Neural progenitor cell (in vitro differentiated cells): Measurements from ENCODE around the gene TSPAN1. TPM values are rescaled to one million over a fixed set of nuclear protein-coding genes. Genes with fewer than 3 reads are reported as not detected.

Experiments used
- DNase-seq: peaks from one replicate; pipeline ENCODE4 v3.0.0-alpha.2; 2016; ENCODE audit warnings: low spot score
- H2AFZ ChIP-seq: fragments of 200-600 bp; sonication (generic); replicated peaks from 2 replicates; pipeline ENCODE4 v1.6.1; 2016; ENCODE audit warnings: antibody characterized with exemption
- H3F3A ChIP-seq: fragments of 200-600 bp; sonication (generic); 2 replicates; pipeline ENCODE4 v1.6.1; 2016; ENCODE audit warnings: antibody characterized with exemption, low read depth
- H3K27ac ChIP-seq: fragments of 200-600 bp; sonication (generic); 2 replicates; pipeline ENCODE4 v1.5.1; 2016; ENCODE audit warnings: mild to moderate bottlenecking
- H3K27me3 ChIP-seq: fragments of 200-600 bp; sonication (generic); 2 replicates; pipeline ENCODE4 v1.6.1; 2016; ENCODE audit warnings: mild to moderate bottlenecking, moderate library complexity
- H3K36me3 ChIP-seq: fragments of 200-600 bp; sonication (generic); 2 replicates; pipeline ENCODE4 v1.5.1; 2016
- H3K4me1 ChIP-seq: fragments of 200-600 bp; sonication (generic); 2 replicates; pipeline ENCODE4 v1.6.1; 2016; ENCODE audit warnings: mixed run types
- H3K4me2 ChIP-seq: fragments of 200-600 bp; sonication (generic); 2 replicates; pipeline ENCODE4 v1.6.1; 2016
- H3K4me3 ChIP-seq: fragments of 200-600 bp; sonication (generic); 2 replicates; pipeline ENCODE4 v1.5.1; 2016
- H3K79me2 ChIP-seq: fragments of 200-600 bp; sonication (generic); 2 replicates; pipeline ENCODE4 v1.6.1; 2016; ENCODE audit warnings: low read depth
- H3K9ac ChIP-seq: fragments of 200-600 bp; sonication (generic); 2 replicates; pipeline ENCODE4 v1.6.1; 2016
- H3K9me3 ChIP-seq: fragments of 200-600 bp; sonication (generic); 2 replicates; pipeline ENCODE4 v1.5.1; 2016; ENCODE audit warnings: low read depth
- H4K20me1 ChIP-seq: fragments of 200-600 bp; sonication (generic); 2 replicates; pipeline ENCODE4 v1.6.1; 2016; ENCODE audit warnings: low read depth
- H3K27ac Mint-ChIP-seq: 3 replicates; pipeline ENCODE4 v1.8.0; 2021; ENCODE audit warnings: mixed read lengths
- H3K27me3 Mint-ChIP-seq: 2 replicates; pipeline ENCODE4 v1.8.0; 2022; ENCODE audit warnings: low read depth, mild to moderate bottlenecking, inconsistent platforms, moderate library complexity, mixed read lengths; ENCODE audit not compliant: insufficient read depth
- H3K36me3 Mint-ChIP-seq: 3 replicates; pipeline ENCODE4 v1.8.0; 2021; ENCODE audit warnings: mixed read lengths
- H3K4me1 Mint-ChIP-seq: 3 replicates; pipeline ENCODE4 v1.8.0; 2021; ENCODE audit warnings: mixed read lengths
- H3K4me3 Mint-ChIP-seq: 3 replicates; pipeline ENCODE4 v1.8.0; 2021; ENCODE audit warnings: mild to moderate bottlenecking, moderate library complexity, mixed read lengths
- H3K9me3 Mint-ChIP-seq: 3 replicates; pipeline ENCODE4 v1.8.0; 2020; ENCODE audit warnings: mixed read lengths
- CTCF ChIP-seq: fragments of 200-600 bp; sonication (generic); IDR thresholded peaks from 2 replicates; pipeline ENCODE4 v1.5.1; 2017; ENCODE audit warnings: antibody characterized with exemption, mild to moderate bottlenecking
- EZH2 ChIP-seq: fragments of 200-600 bp; sonication (generic); IDR thresholded peaks from 2 replicates; pipeline ENCODE4 v1.6.1; 2017; ENCODE audit warnings: antibody characterized with exemption, mild to moderate bottlenecking, moderate library complexity
- EZH2phosphoT487 ChIP-seq: fragments of 200-600 bp; sonication (generic); IDR thresholded peaks from 2 replicates; pipeline ENCODE4 v1.6.1; 2017; ENCODE audit warnings: antibody characterized with exemption
- total RNA-seq: library from RNA; depleted of rRNA; stranded (reverse); fragments of >200 nt; gene quantifications from 2 replicates; pipeline ENCODE4 v1.2.3, GENCODE V29; 2015; ENCODE audit warnings: low replicate concordance

The TSPAN1 gene
- total RNA-seq, 1 donor from 2014 or later = not detected

- Histone ChIP-seq H3F3A (no peaks in the 10 kb centered on the region), H3K27me3 (no peaks in the 10 kb centered on the region), H3K4me1 (no peaks in the 10 kb centered on the region), H3K79me2 (no peaks in the 10 kb centered on the region), H3K4me3 (no peak overlapping the region), H3K27ac (no peak overlapping the region), H3K9ac (no peak overlapping the region), H3K4me2 (no peak overlapping the region), H4K20me1 (no peaks in the 10 kb centered on the region), H2AFZ (no peak overlapping the region), H3K36me3 (no peaks in the 10 kb centered on the region), H3K9me3 (no peaks in the 10 kb centered on the region)
- TF ChIP-seq CTCF (no peak), EZH2 (no peak), EZH2phosphoT487 (no peak)
- no peak for DNase-seq
- H3K27me3 Mint-ChIP-seq = no peaks in the 10 kb centered on the region
- H3K36me3 Mint-ChIP-seq = no peaks in the 10 kb centered on the region
- H3K9me3 Mint-ChIP-seq = no peaks in the 10 kb centered on the region
- peaks cover 8% of the 10 kb centered on the region for H3K4me1 Mint-ChIP-seq
- no peak overlapping the region for H3K27ac Mint-ChIP-seq
- no peak overlapping the region for H3K4me3 Mint-ChIP-seq
These were observed 40.6 kb downstream of the TSPAN1 start for GRCh38 chr1:46215504-46215903.

GRCh38 chr1:46218443-46218842 is 43.6 kb downstream of the TSPAN1 start:
- Histone ChIP-seq H3K4me2 (no peak overlapping the region), H3K36me3 (no peaks in the 10 kb centered on the region), H2AFZ (no peak overlapping the region), H3K27me3 (no peaks in the 10 kb centered on the region), H3K27ac (no peak overlapping the region), H4K20me1 (no peaks in the 10 kb centered on the region), H3K9me3 (no peaks in the 10 kb centered on the region), H3K9ac (no peak overlapping the region), H3K4me1 (peaks cover 14% of the 10 kb centered on the region), H3K79me2 (no peaks in the 10 kb centered on the region), H3F3A (peaks cover 25% of the 10 kb centered on the region), H3K4me3 (no peak overlapping the region)
- no peaks in the 10 kb centered on the region for H3K36me3 Mint-ChIP-seq
- TF ChIP-seq EZH2phosphoT487 (no peak), EZH2 (no peak), CTCF (no peak)
- no peak overlapping the region for H3K4me3 Mint-ChIP-seq
- no peak for DNase-seq
- peaks cover 38% of the 10 kb centered on the region for H3K4me1 Mint-ChIP-seq
- no peak overlapping the region for H3K27ac Mint-ChIP-seq
- peaks cover 7% of the 10 kb centered on the region for H3K27me3 Mint-ChIP-seq
- H3K9me3 Mint-ChIP-seq = no peaks in the 10 kb centered on the region

GRCh38 chr1:46219551-46220520 is 44.9 kb downstream of the TSPAN1 start:
- Histone ChIP-seq H2AFZ (no peak overlapping the region), H3K9me3 (no peaks in the 10 kb centered on the region), H3F3A (peaks cover 31% of the 10 kb centered on the region), H3K79me2 (no peaks in the 10 kb centered on the region), H3K9ac (no peak overlapping the region), H3K36me3 (no peaks in the 10 kb centered on the region), H3K4me3 (no peak overlapping the region), H3K4me2 (no peak overlapping the region), H3K27ac (no peak overlapping the region), H3K4me1 (peaks cover 25% of the 10 kb centered on the region), H3K27me3 (no peaks in the 10 kb centered on the region), H4K20me1 (no peaks in the 10 kb centered on the region)
- no peaks in the 10 kb centered on the region for H3K36me3 Mint-ChIP-seq
- H3K27me3 Mint-ChIP-seq = peaks cover 7% of the 10 kb centered on the region
- H3K4me3 Mint-ChIP-seq = no peak overlapping the region
- H3K9me3 Mint-ChIP-seq = no peaks in the 10 kb centered on the region
- no peak overlapping the region for H3K27ac Mint-ChIP-seq
- H3K4me1 Mint-ChIP-seq = peaks cover 49% of the 10 kb centered on the region
- DNase-seq = no peak
- TF ChIP-seq CTCF = no peak
- no peak for TF ChIP-seq EZH2phosphoT487
- no peak for TF ChIP-seq EZH2
